ENCODE measurements around the gene MEGF11.

The MEGF11 gene

DNA sequence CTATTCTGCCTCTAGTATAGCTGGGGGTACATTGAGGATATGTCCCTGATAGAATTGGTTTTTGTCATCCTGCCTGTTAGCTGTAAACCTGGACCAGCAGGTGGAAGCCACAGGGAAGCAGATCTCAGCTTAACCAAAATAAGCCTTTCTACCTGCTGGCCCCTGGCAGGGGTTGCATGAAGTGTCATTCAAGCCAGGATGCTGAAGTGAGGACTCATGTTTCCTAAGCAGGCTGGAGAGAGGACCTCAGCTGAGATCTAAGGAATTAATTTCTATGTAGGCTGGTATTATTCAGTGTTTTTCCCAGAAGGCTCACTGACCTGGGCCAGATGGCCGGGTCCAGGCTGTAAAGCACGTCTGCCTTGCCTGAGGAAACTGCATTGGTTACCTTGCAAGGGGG lies 128.9 kb downstream of the MEGF11 start:
- H3K4me3 ChIP-seq (ENCODE audit: low read depth, low read length) = no peak overlapping the region
- TF ChIP-seq, protein P1, sequence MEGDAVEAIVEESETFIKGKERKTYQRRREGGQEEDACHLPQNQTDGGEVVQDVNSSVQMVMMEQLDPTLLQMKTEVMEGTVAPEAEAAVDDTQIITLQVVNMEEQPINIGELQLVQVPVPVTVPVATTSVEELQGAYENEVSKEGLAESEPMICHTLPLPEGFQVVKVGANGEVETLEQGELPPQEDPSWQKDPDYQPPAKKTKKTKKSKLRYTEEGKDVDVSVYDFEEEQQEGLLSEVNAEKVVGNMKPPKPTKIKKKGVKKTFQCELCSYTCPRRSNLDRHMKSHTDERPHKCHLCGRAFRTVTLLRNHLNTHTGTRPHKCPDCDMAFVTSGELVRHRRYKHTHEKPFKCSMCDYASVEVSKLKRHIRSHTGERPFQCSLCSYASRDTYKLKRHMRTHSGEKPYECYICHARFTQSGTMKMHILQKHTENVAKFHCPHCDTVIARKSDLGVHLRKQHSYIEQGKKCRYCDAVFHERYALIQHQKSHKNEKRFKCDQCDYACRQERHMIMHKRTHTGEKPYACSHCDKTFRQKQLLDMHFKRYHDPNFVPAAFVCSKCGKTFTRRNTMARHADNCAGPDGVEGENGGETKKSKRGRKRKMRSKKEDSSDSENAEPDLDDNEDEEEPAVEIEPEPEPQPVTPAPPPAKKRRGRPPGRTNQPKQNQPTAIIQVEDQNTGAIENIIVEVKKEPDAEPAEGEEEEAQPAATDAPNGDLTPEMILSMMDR (conservative IDR thresholded peaks at IDR 0.05; ENCODE audit: low read depth, low read length) = no peak
- DNase-seq (ENCODE audit: low read depth) = no peak

- DNase-seq (ENCODE audit: low read depth) = no peak
- TF ChIP-seq, protein P1 (conservative IDR thresholded peaks at IDR 0.05; ENCODE audit: low read depth, low read length) = no peak
- no peak overlapping the region for H3K4me3 ChIP-seq (ENCODE audit: low read depth, low read length)
These were observed 129.8 kb downstream of the MEGF11 start for GRCh38 chr15:66123799-66124198.

- TF ChIP-seq, protein P1 (conservative IDR thresholded peaks at IDR 0.05; ENCODE audit: low read depth, low read length) = no peak
- no peak for DNase-seq (ENCODE audit: low read depth)
- H3K4me3 ChIP-seq (ENCODE audit: low read depth, low read length) = no peak overlapping the region
These were observed 133.1 kb downstream of the MEGF11 start for GRCh38 chr15:66120422-66120821.

DNA sequence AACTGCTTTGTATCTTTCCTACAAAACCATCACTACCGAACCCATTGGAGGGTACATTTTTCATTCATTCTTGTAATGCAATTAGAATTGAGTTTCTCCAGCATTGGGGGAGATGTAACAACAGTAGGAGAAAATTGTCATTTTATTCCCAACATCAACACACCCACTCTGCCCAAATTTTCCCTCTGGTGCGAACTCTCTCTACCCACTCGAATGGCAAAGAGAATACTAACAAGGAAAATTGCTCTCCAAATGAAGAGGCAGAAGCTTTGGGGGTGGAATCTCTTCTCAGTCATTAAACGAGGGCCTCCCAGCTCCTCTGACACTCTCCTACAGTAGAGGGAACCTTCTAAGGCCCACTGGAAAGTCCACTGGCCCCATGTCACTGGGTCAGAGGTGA lies 135.7 kb downstream of the MEGF11 start:
- no peak for DNase-seq (ENCODE audit: low read depth)
- no peak overlapping the region for H3K4me3 ChIP-seq (ENCODE audit: low read depth, low read length)
- TF ChIP-seq, protein P1 (conservative IDR thresholded peaks at IDR 0.05; ENCODE audit: low read depth, low read length) = no peak

DNA sequence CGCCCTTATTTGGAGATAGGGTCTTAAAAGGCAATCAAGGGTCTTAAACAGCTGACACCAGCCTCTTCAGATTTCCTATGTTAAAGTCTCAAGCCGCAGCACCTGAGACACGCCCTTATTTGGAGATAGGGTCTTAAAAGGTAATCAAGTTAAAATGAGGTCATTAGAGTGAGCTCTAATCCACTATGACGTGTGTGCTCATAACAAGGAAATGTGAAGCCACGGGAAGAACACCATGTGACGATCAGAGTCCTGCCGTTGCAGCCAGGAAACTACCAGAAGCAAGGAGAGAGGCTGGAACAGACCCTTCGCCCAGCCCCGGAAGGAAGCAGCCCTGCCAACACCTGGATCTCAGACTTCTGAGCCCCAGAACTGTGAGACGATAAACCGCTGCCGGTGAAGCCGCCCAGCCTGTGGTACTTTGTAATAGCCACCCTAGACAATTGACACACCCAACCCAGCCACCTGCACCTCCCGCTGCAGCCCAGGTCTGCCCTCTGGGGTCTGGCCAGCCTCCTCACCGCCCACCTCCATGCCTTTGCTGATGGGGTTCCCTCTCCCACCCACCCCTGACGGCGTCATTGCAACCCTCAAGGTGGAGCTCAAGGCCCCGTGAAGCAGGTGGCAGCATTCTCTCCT lies 137.9 kb downstream of the MEGF11 start:
- DNase-seq (ENCODE audit: low read depth) = no peak
- no peak overlapping the region for H3K4me3 ChIP-seq (ENCODE audit: low read depth, low read length)
- TF ChIP-seq, protein P1 (conservative IDR thresholded peaks at IDR 0.05; ENCODE audit: low read depth, low read length) = no peak

- TF ChIP-seq, protein P1 (conservative IDR thresholded peaks at IDR 0.05; ENCODE audit: low read depth, low read length) = no peak
- DNase-seq (ENCODE audit: low read depth) = no peak
- no peak overlapping the region for H3K4me3 ChIP-seq (ENCODE audit: low read depth, low read length)
These were observed 138.6 kb downstream of the MEGF11 start for GRCh38 chr15:66114863-66115425.

GRCh38 chr15:66112388-66112787 lies 141.2 kb downstream of the MEGF11 start:
- H3K4me3 ChIP-seq (ENCODE audit: low read depth, low read length) = no peak overlapping the region
- TF ChIP-seq, protein P1 (conservative IDR thresholded peaks at IDR 0.05; ENCODE audit: low read depth, low read length) = no peak
- DNase-seq (ENCODE audit: low read depth) = no peak

Data from choroid plexus epithelial cell (primary cell).